Loucy (cell line): ENCODE results near the gene HOXD8.

Source experiments
- H2AFZ ChIP-seq: fragments of 200-600 bp; sonication (generic); 2 replicates; pipeline ENCODE4 v1.6.0; 2016; ENCODE audit warnings: antibody characterized with exemption, mild to moderate bottlenecking, low read length, moderate library complexity
- H3F3A ChIP-seq: fragments of 200-600 bp; 2 replicates; pipeline ENCODE4 v1.6.0; 2016; ENCODE audit warnings: antibody characterized with exemption, low read depth, mild to moderate bottlenecking
- H3K27me3 ChIP-seq: fragments of 200-600 bp; sonication (generic); 2 replicates; pipeline ENCODE4 v1.6.1; 2014; ENCODE audit warnings: low read length, mild to moderate bottlenecking; ENCODE audit not compliant: insufficient read depth, poor library complexity, severe bottlenecking
- H3K36me3 ChIP-seq: fragments of 200-600 bp; sonication (generic); 2 replicates; pipeline ENCODE4 v1.6.1; 2016; ENCODE audit warnings: low read length; ENCODE audit not compliant: insufficient read depth
- H3K4me1 ChIP-seq: fragments of 200-600 bp; sonication (generic); 2 replicates; pipeline ENCODE4 v1.5.1; 2014; ENCODE audit warnings: low read length, mild to moderate bottlenecking; ENCODE audit not compliant: insufficient read depth, poor library complexity, severe bottlenecking
- H3K4me2 ChIP-seq: fragments of 200-600 bp; sonication (generic); 2 replicates; pipeline ENCODE4 v1.6.0; 2014; ENCODE audit warnings: antibody characterized with exemption, low read length, low read depth, mild to moderate bottlenecking; ENCODE audit not compliant: poor library complexity, severe bottlenecking
- H3K4me3 ChIP-seq: fragments of 200-600 bp; sonication (generic); 2 replicates; pipeline ENCODE4 v1.5.1; 2014; ENCODE audit warnings: low read length, mild to moderate bottlenecking, mixed read lengths; ENCODE audit not compliant: poor library complexity, severe bottlenecking
- H3K79me2 ChIP-seq: fragments of 200-600 bp; sonication (generic); 2 replicates; pipeline ENCODE4 v1.6.1; 2014; ENCODE audit warnings: low read length; ENCODE audit not compliant: insufficient read depth
- H3K9ac ChIP-seq: fragments of 200-600 bp; sonication (generic); 2 replicates; pipeline ENCODE4 v1.6.0; 2014; ENCODE audit warnings: mild to moderate bottlenecking, low read depth, low read length, moderate library complexity; ENCODE audit not compliant: poor library complexity, severe bottlenecking
- H3K9me2 ChIP-seq: fragments of 200-600 bp; sonication (generic); replicated peaks from 2 replicates; pipeline ENCODE4 v1.6.1; 2016; ENCODE audit warnings: low read depth, low read length, mixed read lengths
- H3K9me3 ChIP-seq: fragments of 200-600 bp; sonication (generic); 2 replicates; pipeline ENCODE4 v1.6.1; 2014; ENCODE audit warnings: mild to moderate bottlenecking, antibody characterized with exemption, low read length, low read depth; ENCODE audit not compliant: insufficient read depth
- H4K20me1 ChIP-seq: fragments of 200-600 bp; sonication (generic); 2 replicates; pipeline ENCODE4 v1.6.0; 2014; ENCODE audit warnings: antibody characterized with exemption, low read length, mild to moderate bottlenecking; ENCODE audit not compliant: insufficient read depth, poor library complexity, severe bottlenecking
- CTCF ChIP-seq: fragments of 200-600 bp; sonication (generic); conservative IDR thresholded peaks from 2 replicates; pipeline ENCODE4 v1.5.1; 2014; ENCODE audit warnings: mild to moderate bottlenecking, antibody characterized with exemption, low read length
- EZH2phosphoT487 ChIP-seq: fragments of 200-600 bp; IDR thresholded peaks from 2 replicates; pipeline ENCODE4 v1.6.1; 2018; ENCODE audit warnings: antibody characterized with exemption, mild to moderate bottlenecking, moderate library complexity, borderline replicate concordance

HOXD8 gene

GRCh38 chr2:176172007-176172894 is 42.7 kb downstream of the HOXD8 start:
- Histone ChIP-seq H3K4me1 (no peaks in the 10 kb centered on the region), H3K9me2 (no peaks in the 10 kb centered on the region), H3K4me3 (no peak overlapping the region), H4K20me1 (no peaks in the 10 kb centered on the region), H3K4me2 (no peak overlapping the region), H3K9ac (no peak overlapping the region), H3F3A (no peaks in the 10 kb centered on the region), H3K36me3 (no peaks in the 10 kb centered on the region), H2AFZ (no peak overlapping the region), H3K9me3 (no peaks in the 10 kb centered on the region), H3K79me2 (no peaks in the 10 kb centered on the region), H3K27me3 (peaks cover 6% of the 10 kb centered on the region)
- TF ChIP-seq CTCF (no peak), EZH2phosphoT487 (no peak)

- TF ChIP-seq CTCF = no peak
- no peak for TF ChIP-seq EZH2phosphoT487
- no peaks in the 10 kb centered on the region for H3F3A ChIP-seq
- no peaks in the 10 kb centered on the region for H4K20me1 ChIP-seq
- H3K9ac ChIP-seq = no peak overlapping the region
- no peak overlapping the region for H2AFZ ChIP-seq
- peaks cover 6% of the 10 kb centered on the region for H3K27me3 ChIP-seq
- no peaks in the 10 kb centered on the region for H3K9me2 ChIP-seq
- no peaks in the 10 kb centered on the region for H3K4me1 ChIP-seq
- no peak overlapping the region for H3K4me3 ChIP-seq
- no peak overlapping the region for H3K4me2 ChIP-seq
- no peaks in the 10 kb centered on the region for H3K9me3 ChIP-seq
- H3K79me2 ChIP-seq = no peaks in the 10 kb centered on the region
- no peaks in the 10 kb centered on the region for H3K36me3 ChIP-seq
Measured at GRCh38 chr2:176172895-176173566, 43.5 kb downstream of the HOXD8 start.

- Histone ChIP-seq H3K36me3 (no peaks in the 10 kb centered on the region), H3K9ac (no peak overlapping the region), H3K79me2 (no peaks in the 10 kb centered on the region), H3K4me3 (no peak overlapping the region), H3K9me2 (no peaks in the 10 kb centered on the region), H3K9me3 (no peaks in the 10 kb centered on the region), H3F3A (no peaks in the 10 kb centered on the region), H3K4me2 (no peak overlapping the region), H3K4me1 (no peaks in the 10 kb centered on the region), H4K20me1 (no peaks in the 10 kb centered on the region), H3K27me3 (peaks cover 6% of the 10 kb centered on the region), H2AFZ (no peak overlapping the region)
- TF ChIP-seq EZH2phosphoT487 (no peak), CTCF (no peak)
Measured at GRCh38 chr2:176173567-176174381, 44.3 kb downstream of the HOXD8 start.
